GM18861 (cell line): ENCODE data around the gene ESCO1.
"Not testable (repeated sequence)": the region's sequence is repeated elsewhere in the genome, so short reads cannot be mapped to it uniquely, and the experiment has no call there.

ENCODE experiments used
- ATAC-seq: cut with Tn5 transposase; IDR thresholded peaks from one replicate; pipeline ENCODE4 v1.9.1; 2021; ENCODE audit not compliant: unreplicated experiment

Gene ESCO1, protein sequence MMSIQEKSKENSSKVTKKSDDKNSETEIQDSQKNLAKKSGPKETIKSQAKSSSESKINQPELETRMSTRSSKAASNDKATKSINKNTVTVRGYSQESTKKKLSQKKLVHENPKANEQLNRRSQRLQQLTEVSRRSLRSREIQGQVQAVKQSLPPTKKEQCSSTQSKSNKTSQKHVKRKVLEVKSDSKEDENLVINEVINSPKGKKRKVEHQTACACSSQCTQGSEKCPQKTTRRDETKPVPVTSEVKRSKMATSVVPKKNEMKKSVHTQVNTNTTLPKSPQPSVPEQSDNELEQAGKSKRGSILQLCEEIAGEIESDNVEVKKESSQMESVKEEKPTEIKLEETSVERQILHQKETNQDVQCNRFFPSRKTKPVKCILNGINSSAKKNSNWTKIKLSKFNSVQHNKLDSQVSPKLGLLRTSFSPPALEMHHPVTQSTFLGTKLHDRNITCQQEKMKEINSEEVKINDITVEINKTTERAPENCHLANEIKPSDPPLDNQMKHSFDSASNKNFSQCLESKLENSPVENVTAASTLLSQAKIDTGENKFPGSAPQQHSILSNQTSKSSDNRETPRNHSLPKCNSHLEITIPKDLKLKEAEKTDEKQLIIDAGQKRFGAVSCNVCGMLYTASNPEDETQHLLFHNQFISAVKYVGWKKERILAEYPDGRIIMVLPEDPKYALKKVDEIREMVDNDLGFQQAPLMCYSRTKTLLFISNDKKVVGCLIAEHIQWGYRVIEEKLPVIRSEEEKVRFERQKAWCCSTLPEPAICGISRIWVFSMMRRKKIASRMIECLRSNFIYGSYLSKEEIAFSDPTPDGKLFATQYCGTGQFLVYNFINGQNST

DNA sequence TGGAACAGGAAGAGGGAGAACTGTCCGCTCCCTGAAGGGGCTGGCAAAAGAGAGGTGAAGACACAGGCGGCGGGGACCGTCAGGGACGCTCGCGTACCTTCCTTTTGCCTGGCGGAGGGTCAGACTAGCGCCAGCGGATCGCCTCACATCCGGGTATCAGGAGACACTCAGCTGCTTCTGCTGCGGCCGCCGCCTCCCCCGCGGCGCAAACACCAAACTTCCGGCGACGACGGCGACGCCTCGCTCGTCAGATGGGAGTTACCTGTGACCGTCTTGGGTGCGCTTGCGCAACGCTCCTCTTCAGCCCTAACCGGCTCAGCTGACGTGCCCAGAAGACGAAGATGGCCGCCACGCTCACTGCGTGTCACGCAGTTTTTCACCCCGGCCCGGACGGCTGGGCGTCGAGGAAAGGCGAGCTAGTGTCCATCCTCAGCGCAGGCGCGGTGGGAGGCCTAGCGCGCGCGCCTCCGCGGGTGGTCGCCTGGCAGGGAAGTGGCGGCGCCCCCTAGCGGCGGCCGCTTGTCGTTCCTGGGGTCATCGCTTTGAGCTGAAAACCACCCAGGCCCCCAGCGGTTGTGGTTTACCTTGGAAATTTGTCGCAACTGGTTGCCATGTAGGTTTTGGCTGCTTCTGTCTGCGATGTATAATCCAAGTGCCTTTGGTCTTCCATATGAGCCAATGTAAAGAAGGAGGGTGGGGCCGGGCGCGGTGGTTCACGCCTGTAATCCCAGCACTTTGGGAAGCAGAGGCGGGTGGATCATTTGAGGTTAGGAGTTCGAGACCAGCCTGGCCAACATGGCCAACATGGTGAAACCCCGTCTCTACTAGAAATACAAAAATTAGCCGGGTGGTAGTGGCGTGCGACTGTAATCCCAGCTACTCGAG, at the start of gene ESCO1:
Gene ESCO1 (minus strand): TSS at position 179 of the 885 bp plus-strand sequence. CDS start 25,861 bp downstream, outside the sequence.
- peak; percentile 91 for ATAC-seq

DNA sequence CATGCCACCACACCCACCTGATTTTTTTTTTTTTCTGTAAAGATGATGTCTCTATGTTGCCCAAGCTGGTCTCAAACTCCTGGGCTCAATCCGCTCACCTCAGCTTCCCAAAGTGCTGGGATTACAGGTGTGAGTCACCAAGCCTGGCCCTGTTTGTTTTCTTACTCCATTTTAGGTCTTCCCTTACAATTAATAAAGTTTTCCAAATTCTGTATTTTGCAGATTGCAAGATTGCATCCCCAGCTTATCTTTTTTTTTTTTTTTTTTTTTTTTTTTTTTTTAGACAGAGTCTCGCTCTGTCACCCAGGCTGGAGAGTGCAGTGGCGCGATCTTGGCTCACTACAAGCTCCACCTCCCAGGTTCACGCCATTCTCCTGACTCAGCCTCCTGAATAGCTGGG, 39.9 kb upstream of the ESCO1 start:
- ATAC-seq: not testable (repeated sequence)

DNA sequence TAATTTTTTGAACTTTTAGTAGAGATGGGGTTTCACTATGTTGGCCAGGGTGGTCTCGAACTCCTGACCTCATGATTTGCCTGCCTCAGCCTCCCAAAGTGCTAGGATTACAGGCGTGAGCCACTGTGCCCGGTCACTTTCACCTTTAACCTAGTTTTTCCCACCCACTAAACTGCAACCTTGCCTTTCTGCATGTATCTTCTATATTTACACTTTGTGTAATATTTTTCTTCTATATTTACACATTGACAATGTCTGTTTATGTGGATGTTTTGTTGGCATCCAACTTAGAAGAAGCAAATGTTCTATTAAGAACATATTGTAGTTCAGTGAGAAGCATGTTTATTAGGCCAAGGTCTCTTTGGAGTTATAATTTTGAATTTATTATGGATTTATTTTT, 38.3 kb upstream of the ESCO1 start:
- ATAC-seq: no peak

DNA sequence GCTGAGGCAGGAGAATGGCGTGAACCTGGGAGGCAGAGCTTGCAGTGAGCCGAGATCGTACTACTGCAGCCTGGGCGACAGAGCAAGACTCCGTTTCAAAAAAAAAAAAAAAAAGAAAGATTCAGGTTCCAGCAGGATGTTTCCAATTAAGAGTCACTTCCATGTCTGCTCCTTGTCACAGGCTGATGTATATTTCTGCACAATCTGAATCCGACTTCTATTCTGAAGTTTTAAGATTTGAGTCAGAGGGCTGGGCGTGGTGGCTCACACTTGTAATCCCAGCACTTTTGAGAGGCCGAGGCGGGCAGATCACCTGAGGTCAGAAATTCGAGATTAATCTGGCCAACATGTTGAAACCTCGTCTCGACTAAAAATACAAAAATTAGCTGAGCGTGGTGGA, 36.3 kb upstream of the ESCO1 start:
- no peak for ATAC-seq

DNA sequence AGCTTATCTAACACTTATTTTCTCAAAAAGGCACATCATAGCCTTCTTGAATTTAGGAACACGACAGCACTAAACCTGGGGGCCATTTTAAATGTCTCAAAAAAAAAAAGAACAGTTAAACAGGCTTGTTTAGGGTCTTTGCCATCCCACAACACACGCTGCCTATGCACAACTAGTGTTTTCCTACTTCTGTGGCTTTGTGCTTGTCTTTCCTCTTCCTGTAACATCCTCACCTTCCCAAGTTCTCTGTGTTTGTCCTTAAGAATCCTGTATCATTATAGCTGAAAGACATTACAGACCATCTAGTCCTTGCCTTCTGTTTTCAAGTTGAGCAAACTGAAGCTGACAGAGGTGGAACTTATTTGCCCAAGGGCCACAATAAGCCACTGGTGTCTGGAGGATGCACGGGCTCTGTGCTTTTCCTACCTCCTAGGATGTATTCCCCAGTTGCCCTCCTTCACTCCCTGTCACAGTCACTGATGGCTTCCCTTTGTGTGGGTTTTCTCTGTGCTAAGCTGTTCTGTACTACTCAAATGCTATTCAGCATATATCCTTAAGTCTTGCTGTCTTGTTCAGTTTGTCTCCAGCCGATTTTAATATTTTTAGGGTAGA, 34.2 kb upstream of the ESCO1 start:
- no peak for ATAC-seq

DNA sequence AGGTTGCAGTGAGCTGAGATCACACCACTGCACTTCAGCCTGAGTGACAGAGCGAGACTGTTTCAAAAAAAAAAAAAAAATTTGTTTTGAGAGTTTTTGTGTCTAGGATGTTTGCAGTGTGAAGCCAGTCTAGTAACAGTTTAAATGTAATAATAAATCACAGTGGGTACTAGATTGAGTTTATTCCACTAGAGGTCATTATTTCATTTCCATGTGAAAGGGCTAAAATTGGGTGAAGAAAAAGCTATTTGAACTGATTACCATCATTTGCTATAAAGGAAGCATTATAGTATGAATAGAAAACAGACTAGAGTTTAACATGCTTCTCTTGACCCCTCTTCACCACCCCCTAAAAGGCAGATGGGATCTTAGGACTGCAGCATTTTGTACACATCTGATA, 31.9 kb upstream of the ESCO1 start:
- ATAC-seq: no peak

DNA sequence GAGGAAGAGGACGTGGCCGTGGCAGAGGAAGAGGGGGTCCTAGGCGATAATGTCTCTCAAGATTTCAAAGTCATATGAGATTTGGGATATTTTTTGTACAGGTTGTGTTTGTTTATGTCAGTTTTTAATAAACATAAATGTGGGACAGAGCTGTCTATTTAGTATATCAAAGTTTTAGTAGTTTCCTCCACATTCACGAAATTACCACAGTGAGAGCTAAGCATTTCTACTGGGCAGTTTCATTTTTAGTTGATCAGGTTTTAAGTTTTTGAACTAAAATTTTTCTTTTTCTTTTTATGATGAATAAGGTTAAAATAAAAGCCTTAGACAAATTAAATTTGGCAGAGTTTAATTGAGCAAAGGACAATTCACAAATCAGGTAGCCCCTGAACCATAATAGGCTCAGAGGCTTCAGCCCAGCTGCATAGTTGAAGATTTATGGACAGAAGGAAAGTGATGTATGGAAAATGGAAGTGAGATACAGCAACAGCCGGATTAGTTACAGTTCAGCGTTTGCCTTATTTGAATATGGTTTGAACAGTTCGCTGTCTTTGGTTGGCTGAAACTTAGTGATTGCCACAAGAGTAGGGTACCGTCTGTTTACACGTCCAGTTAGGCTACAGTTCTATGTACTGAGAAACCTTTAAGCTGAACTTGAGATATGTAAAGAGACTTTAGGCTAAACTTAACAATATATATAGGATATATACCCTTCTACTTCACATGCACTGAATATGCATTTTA, 28.8 kb upstream of the ESCO1 start:
- peak; percentile 81 for ATAC-seq

DNA sequence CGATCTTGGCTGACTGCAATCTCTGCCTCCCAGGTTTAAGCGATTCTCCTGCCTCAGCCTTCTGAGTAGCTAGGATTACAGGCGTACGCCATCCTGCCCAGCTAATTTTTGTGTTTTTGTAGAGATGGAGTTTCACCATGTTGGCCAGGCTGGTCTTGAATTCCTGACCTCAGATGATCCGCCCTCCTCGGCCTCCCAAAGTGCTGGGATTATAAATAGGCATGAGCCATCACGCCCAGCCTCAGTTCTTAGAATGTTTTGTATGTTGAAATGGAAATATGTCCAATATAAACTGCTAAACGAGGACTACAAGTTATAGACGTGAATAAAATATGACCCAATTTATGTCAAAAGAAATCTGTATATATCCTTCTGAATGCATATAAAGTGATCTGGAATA, 21.1 kb upstream of the ESCO1 start:
- not testable (repeated sequence) for ATAC-seq

DNA sequence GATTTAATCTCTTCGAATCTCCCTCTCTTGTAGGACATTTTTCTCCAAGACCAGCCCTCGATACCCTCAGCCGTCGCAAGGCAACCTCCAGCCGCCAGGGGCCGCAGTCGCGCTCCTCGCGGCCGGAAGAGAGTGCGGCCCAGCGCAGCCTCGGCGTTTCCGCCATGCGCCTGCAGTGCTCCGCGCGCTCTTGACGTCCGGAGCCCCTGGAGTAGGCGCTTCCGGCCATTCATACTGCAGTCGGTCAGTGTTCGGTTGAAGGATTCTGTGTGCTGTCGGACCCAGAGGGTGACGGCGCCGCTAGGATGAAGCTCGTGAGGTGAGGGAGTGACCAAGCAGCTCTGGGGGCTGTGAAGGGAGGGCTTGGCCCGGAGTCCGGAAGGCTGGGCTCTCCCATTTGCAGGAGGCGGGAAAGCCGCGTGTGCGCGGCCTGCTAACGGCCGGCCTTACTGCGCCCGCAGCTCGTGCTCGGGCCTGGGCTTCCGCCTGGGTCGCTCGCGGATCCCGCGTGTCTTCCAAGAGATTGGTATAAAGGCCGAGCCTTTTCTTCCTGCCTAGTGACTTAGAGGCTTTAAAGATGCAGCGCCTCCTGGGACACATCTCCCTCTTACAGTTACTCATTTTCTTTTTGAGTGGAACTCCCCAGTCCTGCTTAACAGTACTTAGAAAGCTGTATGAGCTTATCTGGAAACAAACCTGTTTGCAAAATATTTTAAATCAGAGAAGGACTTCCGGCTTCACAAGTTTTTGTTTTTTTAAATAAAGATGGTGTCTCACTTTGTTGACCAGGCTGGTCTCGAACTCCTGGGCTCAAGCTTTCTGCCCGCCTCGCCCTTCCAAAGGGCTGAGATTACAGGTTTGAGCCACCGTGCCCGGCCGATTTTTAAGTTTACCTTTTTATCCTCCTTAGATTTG, 11.9 kb upstream of the ESCO1 start, which contains the start of gene SNRPD1:
Gene SNRPD1 (plus strand): TSS at position 190 of the 915 bp plus-strand sequence. CDS start 116 bp downstream, at position 306.
- ATAC-seq: peak; percentile 96

DNA sequence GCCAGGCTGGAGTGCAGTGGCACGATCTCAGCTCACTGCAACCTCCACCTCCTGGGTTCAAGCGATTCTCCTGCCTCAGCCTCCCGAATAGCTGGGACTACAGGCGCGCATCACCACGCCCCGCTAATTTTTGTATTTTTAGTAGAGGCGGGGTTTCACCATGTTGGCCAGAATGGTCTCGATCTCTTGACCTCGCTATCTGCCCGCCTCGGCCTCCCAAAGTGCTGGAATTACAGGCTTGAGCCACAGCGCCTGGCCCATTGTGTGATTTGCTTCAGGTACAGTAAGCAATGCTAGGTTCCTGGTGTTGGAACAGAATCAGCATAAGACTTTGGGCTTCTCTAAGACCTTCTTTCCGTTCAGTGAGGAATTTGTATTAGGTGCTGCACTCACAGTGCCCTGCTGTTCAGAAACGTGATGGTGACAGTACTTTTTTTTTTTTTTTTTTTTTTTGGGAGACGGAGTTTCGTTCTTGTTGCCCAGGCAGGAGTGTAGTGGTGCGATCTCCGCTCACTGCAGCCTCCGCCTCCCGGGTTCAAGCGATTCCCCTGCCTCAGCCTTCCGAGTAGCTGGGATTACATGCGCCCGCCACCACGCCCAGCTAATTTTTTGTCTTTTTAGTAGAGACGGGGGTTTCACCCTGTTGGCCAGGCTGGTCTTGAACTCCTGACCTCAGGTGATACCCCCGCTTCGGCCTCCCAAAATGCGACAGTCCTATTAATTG, 11.1 kb upstream of the ESCO1 start:
- ATAC-seq: not testable (repeated sequence)

DNA sequence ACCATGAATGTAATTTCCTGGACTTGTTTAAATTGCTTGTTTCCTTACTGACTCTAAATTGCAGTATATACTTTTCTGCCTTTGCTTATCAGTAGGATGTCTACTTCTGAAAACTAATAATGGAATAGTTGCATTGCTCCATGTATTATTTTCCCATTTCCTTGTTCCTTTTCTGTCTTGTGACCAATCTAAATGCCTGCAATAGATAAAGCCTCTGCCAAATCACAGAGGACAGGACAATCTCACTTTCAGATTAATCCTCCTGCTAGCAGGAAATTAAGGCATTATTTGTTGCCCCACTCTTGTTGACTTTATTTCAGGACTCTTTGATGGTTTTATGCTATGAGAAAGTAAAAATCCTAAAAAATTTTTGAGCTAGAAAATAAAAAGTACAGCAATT, 4.7 kb upstream of the ESCO1 start:
- ATAC-seq: no peak

DNA sequence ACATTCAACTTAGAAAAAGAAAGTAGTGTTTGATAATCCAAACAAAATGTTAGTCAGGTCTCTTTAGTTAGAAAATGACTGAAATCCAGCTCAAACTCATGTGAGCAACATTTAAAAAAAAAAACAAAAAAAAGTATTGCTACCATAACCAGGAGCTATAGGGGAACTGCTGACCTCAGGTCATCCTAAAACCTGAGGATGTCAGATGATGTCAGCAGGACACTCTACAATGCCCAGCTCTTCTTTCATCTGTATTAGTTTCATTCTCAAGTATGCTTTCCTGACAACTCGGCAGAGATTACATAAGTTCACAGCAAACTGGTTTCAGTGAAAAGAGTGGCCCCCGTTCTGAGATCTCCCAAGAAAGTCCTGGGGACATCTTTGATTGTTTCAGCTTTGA, 4.2 kb upstream of the ESCO1 start:
- ATAC-seq: no peak

DNA sequence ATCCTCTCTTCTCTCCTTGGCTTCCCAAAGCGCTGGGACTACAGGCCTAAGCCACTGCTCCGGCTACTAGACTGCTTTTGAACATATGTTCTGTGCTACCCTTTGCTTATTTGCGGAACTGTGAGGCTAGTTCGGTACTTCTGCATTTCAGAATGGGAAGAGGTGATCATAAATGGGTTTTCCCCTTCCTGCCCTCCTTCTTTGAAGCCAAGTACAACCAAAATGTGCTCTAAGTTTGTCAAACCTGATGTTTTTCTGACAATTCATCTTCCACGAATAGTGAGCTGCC, 1.7 kb upstream of the ESCO1 start:
- no peak for ATAC-seq

DNA sequence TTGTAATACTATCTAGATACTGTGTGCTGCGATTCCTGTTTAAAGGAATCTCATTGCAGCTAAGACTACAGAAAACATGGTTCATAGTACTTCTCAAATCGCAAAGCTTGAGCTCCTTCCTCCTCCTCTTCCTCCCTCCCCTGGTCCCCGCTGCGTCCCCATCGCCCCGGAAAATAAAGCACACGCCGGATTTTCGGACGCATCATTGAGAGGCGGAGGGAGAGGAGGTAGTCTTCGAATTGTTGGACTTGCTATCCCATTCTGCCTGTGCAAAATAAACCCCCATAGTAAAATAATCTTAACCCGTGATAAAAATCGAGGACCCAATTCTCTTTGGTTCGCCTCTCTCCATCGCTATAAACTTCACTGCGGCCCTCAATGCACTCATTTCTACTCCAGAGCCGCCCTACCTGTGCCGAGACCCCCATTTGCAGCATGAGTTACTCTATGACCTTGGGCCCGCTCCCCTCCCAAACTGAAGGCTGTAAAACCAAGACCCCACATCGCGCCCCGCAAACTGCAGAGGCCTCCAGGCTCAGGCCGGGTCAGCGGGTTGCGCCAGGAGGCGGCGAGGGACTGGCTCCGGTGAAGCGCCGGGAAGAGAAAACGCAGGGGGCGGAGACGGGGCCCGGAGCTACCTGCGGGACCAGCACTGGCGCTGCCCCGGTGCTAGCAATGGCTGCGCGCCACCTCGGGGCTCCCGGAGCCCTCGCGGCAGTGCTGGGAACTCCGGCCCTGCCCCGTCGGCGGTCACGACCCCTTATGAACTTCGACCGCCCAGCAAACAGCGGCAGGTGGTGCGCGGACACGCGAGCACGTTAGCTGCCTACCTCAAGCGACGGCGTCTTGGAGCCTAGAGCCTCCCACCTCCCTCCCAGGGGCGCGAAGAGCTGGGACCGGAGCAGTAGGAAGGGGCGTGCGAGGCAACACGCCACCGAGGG, 649 bp downstream of the ESCO1 start:
- no peak for ATAC-seq

DNA sequence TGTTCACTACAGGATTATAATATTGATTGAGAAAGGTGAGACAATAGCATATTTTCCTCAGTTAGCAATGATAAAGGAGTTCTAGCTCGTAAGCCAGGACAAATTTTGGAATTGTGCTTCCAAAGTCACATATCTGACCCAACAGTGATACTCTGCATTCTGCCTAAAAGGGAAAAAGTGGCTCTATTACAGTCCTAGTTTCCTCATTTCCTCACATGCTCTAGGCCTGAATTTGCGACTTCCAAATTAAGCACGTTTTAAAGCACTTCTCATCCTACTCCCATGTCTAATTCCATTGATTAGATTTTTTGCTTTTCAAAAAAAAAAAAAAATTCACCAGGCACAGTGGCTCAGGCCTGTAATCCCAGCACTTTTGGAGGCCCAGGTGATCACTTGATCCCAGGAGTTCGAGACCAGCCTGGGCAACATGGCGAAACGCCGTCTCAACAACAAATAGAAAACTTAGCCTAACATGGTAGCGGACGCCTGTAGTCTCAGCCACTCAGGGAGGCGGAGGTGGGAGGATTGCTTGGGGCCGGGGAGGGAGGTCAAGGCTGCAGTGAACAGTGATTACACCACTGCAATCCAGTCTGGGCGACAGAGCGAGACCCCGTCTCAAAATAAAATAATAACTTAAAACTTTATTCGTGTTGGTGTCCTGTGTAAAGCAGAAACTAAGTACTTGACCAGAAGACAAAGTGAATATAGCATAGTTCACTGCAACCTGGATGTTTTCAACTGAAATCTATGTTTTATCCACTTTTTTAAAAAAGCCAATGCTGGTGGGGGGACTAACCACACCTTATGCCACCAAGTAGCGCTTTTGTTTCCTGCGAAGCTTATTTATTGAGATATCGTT, 1.5 kb downstream of the ESCO1 start:
- no peak for ATAC-seq

DNA sequence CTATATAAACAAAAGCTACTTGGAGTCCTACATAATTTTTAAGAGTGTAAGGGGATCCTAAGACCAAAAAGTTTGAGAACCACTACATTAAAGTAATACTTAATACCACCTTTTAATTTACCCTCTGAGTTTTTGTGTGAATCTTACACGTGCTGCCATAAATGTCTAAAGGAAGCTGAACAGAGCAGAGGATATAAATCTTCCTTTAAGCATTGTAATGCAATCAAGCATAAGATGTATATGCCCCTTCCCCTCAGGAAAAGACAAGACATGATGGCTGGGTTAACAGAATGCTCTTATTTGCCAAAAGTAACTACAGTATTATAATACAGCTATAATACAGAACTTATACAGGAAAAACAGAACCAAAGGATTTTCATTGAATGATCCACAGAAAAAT, 2.9 kb downstream of the ESCO1 start:
- ATAC-seq: no peak
